SJCRH30 (cell line): ENCODE measurements around the gene TMEM200A. TPM values are rescaled to one million over a fixed set of nuclear protein-coding genes. Genes with fewer than 3 reads are reported as not detected.

Experiments used
- DNase-seq, 2 experiments: peaks; one replicate each; pipeline ENCODE4 v3.0.0-alpha.2; 2015 to 2020
- H3K27ac ChIP-seq: fragments of 250-450 bp; sonication (Bioruptor Pico); 2 replicates; pipeline ENCODE4 v1.5.1; 2020; ENCODE audit warnings: mild to moderate bottlenecking, moderate library complexity
- H3K27me3 ChIP-seq: fragments of 250-450 bp; sonication (Bioruptor Pico); 2 replicates; pipeline ENCODE4 v1.5.1; 2020; ENCODE audit warnings: mild to moderate bottlenecking, moderate library complexity
- H3K36me3 ChIP-seq: fragments of 250-450 bp; sonication (Bioruptor Pico); 2 replicates; pipeline ENCODE4 v1.5.1; 2020; ENCODE audit warnings: mild to moderate bottlenecking, moderate library complexity
- H3K4me1 ChIP-seq: fragments of 250-450 bp; sonication (Bioruptor Pico); 2 replicates; pipeline ENCODE4 v1.5.1; 2020; ENCODE audit warnings: mild to moderate bottlenecking, moderate library complexity
- H3K4me3 ChIP-seq: fragments of 250-450 bp; sonication (Bioruptor Pico); 2 replicates; pipeline ENCODE4 v1.5.1; 2020; ENCODE audit warnings: mild to moderate bottlenecking, moderate library complexity
- H3K9me3 ChIP-seq: fragments of 250-450 bp; sonication (Bioruptor Pico); replicated peaks from 2 replicates; pipeline ENCODE4 v1.5.1; 2020; ENCODE audit warnings: mild to moderate bottlenecking, moderate library complexity
- total RNA-seq: library from RNA; depleted of rRNA; stranded (reverse); fragments of >200 nt; shearing (Covaris generic); gene quantifications from 2 replicates; pipeline ENCODE4 v1.2.3, GENCODE V29; 2014

Gene TMEM200A
- total RNA-seq, 1 experiment from 2014 or later = 1.9 TPM

DNA sequence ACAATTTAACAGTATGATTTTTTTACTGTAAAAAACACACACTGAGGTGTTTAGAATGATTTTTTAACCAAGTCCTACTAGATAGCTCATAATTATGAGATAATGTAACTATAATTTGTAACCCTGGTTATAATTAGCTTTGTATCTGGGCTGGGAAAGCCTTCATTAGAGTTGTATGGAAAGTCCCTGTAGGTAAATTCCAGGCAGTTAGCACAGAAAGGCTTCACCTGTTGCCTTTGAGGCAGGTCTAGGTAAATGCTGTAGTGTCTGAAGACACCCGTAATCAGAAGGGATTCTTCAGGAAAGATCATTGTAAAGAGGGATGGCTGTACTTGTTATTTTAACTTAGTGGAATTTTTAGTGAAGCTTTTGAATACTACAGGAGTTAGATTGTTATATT, 1.9 kb downstream of the TMEM200A start:
- H3K4me3 ChIP-seq = no peak overlapping the region
- H3K27me3 ChIP-seq = no peaks in the 10 kb centered on the region
- no peaks in the 10 kb centered on the region for H3K9me3 ChIP-seq
- no peaks in the 10 kb centered on the region for H3K4me1 ChIP-seq
- no peak overlapping the region for H3K27ac ChIP-seq
- H3K36me3 ChIP-seq = no peaks in the 10 kb centered on the region
- DNase-seq = no peak

DNA sequence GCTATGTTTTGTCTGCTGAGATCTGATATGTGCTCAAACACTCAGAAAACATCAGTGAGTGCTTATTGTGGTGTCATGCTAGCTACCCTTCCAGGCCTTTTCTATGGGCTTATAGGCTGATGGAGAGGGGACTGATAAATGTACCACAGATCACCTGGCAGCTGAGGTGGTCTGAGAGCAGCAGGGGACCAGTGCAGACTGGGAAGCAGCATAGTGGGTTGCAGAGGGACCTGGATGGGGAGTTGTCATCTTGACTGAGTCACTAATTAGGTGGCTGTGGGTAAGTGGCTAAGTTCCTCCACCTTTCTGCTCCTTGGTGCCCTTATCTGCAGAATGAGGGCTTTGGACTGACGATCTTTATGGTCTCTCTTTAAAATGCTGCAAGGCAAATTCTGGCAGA, 2.8 kb downstream of the TMEM200A start:
- H3K4me3 ChIP-seq = no peak overlapping the region
- H3K27me3 ChIP-seq = no peaks in the 10 kb centered on the region
- no peaks in the 10 kb centered on the region for H3K9me3 ChIP-seq
- DNase-seq = no peak
- H3K27ac ChIP-seq = no peak overlapping the region
- H3K4me1 ChIP-seq = no peaks in the 10 kb centered on the region
- H3K36me3 ChIP-seq = no peaks in the 10 kb centered on the region

DNA sequence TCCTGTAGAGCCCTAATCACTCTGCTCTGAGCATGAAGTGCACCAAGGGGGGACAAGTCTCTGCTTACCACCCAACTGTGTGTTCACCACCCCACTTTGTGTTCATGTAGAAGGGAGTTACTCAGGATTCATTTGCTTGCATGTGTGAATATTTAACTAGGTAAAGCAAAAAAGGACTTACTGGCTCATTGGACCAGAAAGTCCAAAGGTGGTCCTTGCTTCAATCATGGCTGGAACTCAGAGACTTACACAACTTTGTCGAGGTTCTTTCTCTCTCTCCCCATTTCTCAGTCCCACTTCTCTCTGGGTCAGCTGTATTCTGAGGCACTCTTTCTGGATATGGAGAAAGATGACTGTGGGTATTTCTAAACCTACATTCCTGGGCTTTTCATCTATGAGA, 4.0 kb downstream of the TMEM200A start:
- no peak overlapping the region for H3K4me3 ChIP-seq
- H3K27me3 ChIP-seq = no peaks in the 10 kb centered on the region
- H3K36me3 ChIP-seq = no peaks in the 10 kb centered on the region
- no peaks in the 10 kb centered on the region for H3K9me3 ChIP-seq
- no peak overlapping the region for H3K27ac ChIP-seq
- H3K4me1 ChIP-seq = no peaks in the 10 kb centered on the region
- DNase-seq = no peak

- no peaks in the 10 kb centered on the region for H3K27me3 ChIP-seq
- no peaks in the 10 kb centered on the region for H3K36me3 ChIP-seq
- no peak for DNase-seq
- no peaks in the 10 kb centered on the region for H3K9me3 ChIP-seq
- H3K27ac ChIP-seq = no peak overlapping the region
- no peak overlapping the region for H3K4me3 ChIP-seq
- H3K4me1 ChIP-seq = no peaks in the 10 kb centered on the region
Measured at GRCh38 chr6:130371921-130372420, 6.2 kb downstream of the TMEM200A start.

- Histone ChIP-seq H3K4me3 (no peak overlapping the region), H3K36me3 (no peaks in the 10 kb centered on the region), H3K4me1 (no peaks in the 10 kb centered on the region), H3K9me3 (no peaks in the 10 kb centered on the region), H3K27ac (no peak overlapping the region), H3K27me3 (no peaks in the 10 kb centered on the region)
- DNase-seq = no peak
Measured at GRCh38 chr6:130372786-130373185, 7.0 kb downstream of the TMEM200A start.

DNA sequence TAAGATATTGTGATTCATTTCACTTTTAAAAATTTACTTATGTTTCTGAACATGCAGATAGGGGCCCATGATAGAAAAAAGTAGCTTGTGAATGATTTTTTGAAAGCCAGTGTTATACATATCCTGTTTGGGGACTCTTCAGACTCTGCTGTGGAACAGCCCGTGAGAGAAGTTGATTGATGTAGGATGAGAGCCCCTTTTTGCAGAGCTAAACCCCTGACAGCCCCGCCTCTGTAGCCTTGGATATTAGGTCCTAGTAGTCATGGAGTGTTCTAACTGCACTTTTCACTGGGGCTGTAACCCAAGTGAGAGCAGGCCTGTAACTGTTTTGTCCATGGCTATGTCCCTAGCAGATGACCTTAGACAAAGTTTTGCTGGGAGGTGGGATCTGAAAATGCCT, 8.2 kb downstream of the TMEM200A start:
- no peaks in the 10 kb centered on the region for H3K36me3 ChIP-seq
- no peak overlapping the region for H3K4me3 ChIP-seq
- H3K9me3 ChIP-seq = no peaks in the 10 kb centered on the region
- H3K4me1 ChIP-seq = no peaks in the 10 kb centered on the region
- no peaks in the 10 kb centered on the region for H3K27me3 ChIP-seq
- H3K27ac ChIP-seq = no peak overlapping the region
- DNase-seq = no peak

- H3K4me3 ChIP-seq = no peak overlapping the region
- DNase-seq = no peak
- H3K9me3 ChIP-seq = no peaks in the 10 kb centered on the region
- no peaks in the 10 kb centered on the region for H3K36me3 ChIP-seq
- H3K27ac ChIP-seq = no peak overlapping the region
- H3K4me1 ChIP-seq = no peaks in the 10 kb centered on the region
- H3K27me3 ChIP-seq = no peaks in the 10 kb centered on the region
Measured at GRCh38 chr6:130376936-130377335, 11.1 kb downstream of the TMEM200A start.

- Histone ChIP-seq H3K9me3 (no peaks in the 10 kb centered on the region), H3K4me3 (no peak overlapping the region), H3K4me1 (no peaks in the 10 kb centered on the region), H3K36me3 (no peaks in the 10 kb centered on the region), H3K27ac (no peak overlapping the region), H3K27me3 (no peaks in the 10 kb centered on the region)
- no peak for DNase-seq
Measured at GRCh38 chr6:130377371-130377770, 11.6 kb downstream of the TMEM200A start.

DNA sequence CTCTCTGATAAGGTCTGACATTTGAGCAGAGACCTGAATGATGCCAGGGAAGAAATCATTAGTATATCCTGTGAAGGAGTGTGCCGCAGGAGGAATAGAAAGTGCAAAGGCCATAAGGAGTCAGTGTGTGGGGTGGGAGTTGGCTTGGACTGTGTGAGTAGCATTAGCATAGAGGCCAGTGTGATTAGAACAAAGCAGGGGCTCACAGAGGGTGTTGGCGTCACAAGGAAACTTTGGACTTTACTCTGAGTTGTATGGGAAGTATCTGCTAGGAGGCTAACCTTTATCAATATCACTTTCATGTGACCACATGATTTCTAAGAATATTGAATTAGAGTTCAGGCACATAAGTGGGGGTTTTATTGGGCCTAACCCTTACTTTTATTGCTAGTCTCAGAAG, 12.1 kb downstream of the TMEM200A start:
- H3K27me3 ChIP-seq = no peaks in the 10 kb centered on the region
- DNase-seq = no peak
- no peaks in the 10 kb centered on the region for H3K4me1 ChIP-seq
- H3K27ac ChIP-seq = no peak overlapping the region
- no peaks in the 10 kb centered on the region for H3K36me3 ChIP-seq
- H3K9me3 ChIP-seq = no peaks in the 10 kb centered on the region
- no peak overlapping the region for H3K4me3 ChIP-seq

DNA sequence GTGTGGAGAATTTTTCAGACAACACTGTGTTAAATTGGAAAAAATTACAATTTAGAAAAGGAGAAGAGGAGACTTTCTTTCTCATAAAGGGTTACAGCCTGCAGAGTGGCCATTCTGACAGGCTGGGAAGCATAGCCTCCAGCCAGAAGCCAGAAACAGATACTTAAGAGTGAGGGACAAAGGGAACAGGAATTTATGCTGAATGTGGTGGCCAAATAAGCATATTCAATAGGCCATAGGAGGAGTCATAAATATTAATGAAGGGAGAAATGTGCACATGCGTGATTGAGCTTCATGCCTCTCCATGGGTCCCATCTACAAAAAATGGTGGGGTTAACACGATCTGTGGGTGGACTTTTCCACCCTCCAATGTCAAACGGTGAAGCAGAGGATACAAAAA, 13.4 kb downstream of the TMEM200A start:
- H3K27me3 ChIP-seq = no peaks in the 10 kb centered on the region
- H3K36me3 ChIP-seq = no peaks in the 10 kb centered on the region
- no peak for DNase-seq
- H3K4me3 ChIP-seq = no peak overlapping the region
- H3K9me3 ChIP-seq = no peaks in the 10 kb centered on the region
- H3K4me1 ChIP-seq = no peaks in the 10 kb centered on the region
- no peak overlapping the region for H3K27ac ChIP-seq

DNA sequence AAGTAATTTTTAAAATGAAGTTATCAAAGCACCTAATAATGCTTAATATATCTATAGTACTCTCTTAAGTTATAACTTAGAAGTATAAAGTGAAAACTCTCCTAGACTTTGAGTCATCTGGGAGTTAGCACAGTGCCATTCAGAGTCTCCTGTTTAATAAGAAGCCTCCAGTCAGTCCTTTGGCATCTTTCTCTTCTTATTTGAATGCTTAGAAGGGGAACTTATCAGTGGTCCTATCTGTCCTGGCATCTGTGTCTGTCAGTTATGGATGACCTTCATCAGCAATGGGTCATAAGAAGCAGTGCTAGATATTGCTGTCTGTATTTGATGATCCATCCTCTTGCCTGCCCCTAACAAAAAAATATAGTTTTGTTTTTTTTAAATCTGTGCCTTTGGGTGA, 15.2 kb downstream of the TMEM200A start:
- H3K4me3 ChIP-seq = no peak overlapping the region
- DNase-seq = no peak
- no peaks in the 10 kb centered on the region for H3K4me1 ChIP-seq
- no peak overlapping the region for H3K27ac ChIP-seq
- no peaks in the 10 kb centered on the region for H3K9me3 ChIP-seq
- no peaks in the 10 kb centered on the region for H3K27me3 ChIP-seq
- no peaks in the 10 kb centered on the region for H3K36me3 ChIP-seq

DNA sequence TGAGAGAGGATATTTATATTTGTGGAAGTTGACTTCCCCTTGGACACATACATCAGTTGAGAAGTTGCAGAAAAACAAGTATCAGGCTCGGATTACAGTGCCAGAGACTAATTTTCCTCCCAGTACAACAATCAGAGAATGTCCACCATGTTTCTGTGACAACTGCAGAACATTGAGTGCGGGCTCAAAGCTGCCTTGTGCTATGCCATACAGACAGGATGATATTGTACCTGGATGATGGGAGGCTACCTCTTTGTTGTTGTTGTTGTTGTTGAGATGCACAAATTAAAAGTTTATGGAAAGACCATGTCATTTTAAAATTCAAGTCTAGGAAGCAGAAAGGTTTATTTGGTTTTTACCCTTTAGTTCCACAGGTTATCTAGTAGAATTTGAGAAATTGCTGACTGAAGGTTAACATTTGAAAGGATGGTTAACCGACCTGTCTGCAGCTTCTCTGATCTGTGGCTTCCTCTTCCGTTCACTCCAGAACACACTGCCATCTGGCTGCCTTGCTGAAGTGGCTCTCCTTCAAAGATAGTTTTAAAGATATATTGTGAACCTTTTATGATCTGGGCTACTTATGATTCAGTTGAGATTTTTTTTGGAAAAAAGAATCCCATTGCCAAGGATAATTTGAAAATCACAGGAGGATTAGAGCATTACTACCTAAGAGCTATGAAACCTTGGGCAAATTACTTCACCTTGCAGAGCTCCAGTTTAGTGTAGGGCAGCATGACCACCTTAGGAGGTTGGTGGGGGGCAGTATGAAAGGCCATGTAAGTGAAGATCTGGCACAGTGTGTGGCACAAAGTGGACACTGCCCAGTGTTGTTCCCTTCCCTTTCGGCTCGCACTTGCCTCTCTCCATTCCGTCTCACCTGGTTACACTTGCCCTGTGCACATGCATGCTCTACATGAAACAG, 15.9 kb downstream of the TMEM200A start:
- Histone ChIP-seq H3K4me3 (no peak overlapping the region), H3K9me3 (no peaks in the 10 kb centered on the region), H3K4me1 (no peaks in the 10 kb centered on the region), H3K27me3 (no peaks in the 10 kb centered on the region), H3K36me3 (no peaks in the 10 kb centered on the region), H3K27ac (no peak overlapping the region)
- DNase-seq = no peak

GRCh38 chr6:130382872-130383490, 17.2 kb downstream of the TMEM200A start:
- H3K9me3 ChIP-seq = no peaks in the 10 kb centered on the region
- no peak overlapping the region for H3K4me3 ChIP-seq
- H3K36me3 ChIP-seq = no peaks in the 10 kb centered on the region
- H3K27ac ChIP-seq = no peak overlapping the region
- no peaks in the 10 kb centered on the region for H3K4me1 ChIP-seq
- DNase-seq = no peak
- no peaks in the 10 kb centered on the region for H3K27me3 ChIP-seq

GRCh38 chr6:130385064-130385695, 19.4 kb downstream of the TMEM200A start:
- H3K27me3 ChIP-seq = no peaks in the 10 kb centered on the region
- H3K4me3 ChIP-seq = no peak overlapping the region
- H3K27ac ChIP-seq = no peak overlapping the region
- H3K9me3 ChIP-seq = no peaks in the 10 kb centered on the region
- DNase-seq = no peak
- H3K4me1 ChIP-seq = no peaks in the 10 kb centered on the region
- no peaks in the 10 kb centered on the region for H3K36me3 ChIP-seq

DNA sequence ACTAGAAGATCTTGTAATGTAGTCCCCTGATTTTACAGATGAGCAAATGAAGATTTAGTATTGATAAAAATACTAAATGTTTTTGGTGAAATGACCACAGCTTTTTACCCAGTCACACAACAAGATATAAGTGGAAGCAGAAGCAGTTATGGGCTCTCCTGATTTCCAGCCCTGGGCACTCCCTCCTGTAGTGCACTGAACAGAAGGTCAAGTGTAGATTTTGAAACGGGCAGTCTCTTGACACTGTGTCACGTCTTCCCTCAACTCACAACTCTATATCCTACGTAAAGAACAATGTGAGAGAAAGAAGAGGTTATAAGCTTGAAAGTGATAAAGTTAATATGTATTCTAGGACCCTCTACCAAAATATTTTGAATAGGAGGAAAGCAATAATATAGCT, 23.3 kb downstream of the TMEM200A start:
- no peak overlapping the region for H3K4me3 ChIP-seq
- no peak overlapping the region for H3K27ac ChIP-seq
- H3K9me3 ChIP-seq = no peaks in the 10 kb centered on the region
- H3K27me3 ChIP-seq = no peaks in the 10 kb centered on the region
- DNase-seq = no peak
- H3K36me3 ChIP-seq = no peaks in the 10 kb centered on the region
- H3K4me1 ChIP-seq = no peaks in the 10 kb centered on the region
